SK-N-SH (cell line): Measurements from ENCODE around the gene MROH7.

ENCODE experiments used
- CTCF ChIP-seq: fragments of 200-600 bp; sonication (generic); IDR thresholded peaks from 2 replicates; pipeline ENCODE4 v1.6.1; 2017; ENCODE audit warnings: antibody characterized with exemption, mild to moderate bottlenecking, moderate library complexity
- MAX ChIP-seq: IDR thresholded peaks from 2 replicates; pipeline ENCODE4 v1.4.0; 2012; ENCODE audit warnings: low read depth
- RFX5 ChIP-seq: IDR thresholded peaks from 2 replicates; pipeline ENCODE4 v1.6.1; 2012; ENCODE audit warnings: mild to moderate bottlenecking, improper control_type of control experiment, low read length
- TCF12 ChIP-seq: IDR thresholded peaks from 2 replicates; pipeline ENCODE4 v1.4.0; 2012
- USF1 ChIP-seq: IDR thresholded peaks from 2 replicates; pipeline ENCODE4 v1.4.0; 2012; ENCODE audit warnings: low read depth, borderline replicate concordance

- TF ChIP-seq USF1 (no peak), CTCF (no peak), TCF12 (no peak), MAX (no peak), RFX5 (no peak)
These were observed 112.5 kb downstream of the MROH7 start for GRCh38 chr1:54754045-54754444.
